CD4-positive, alpha-beta T cell (primary cell): Measurements from ENCODE around the gene LINGO1. TPM values are rescaled to one million over a fixed set of nuclear protein-coding genes. Genes with fewer than 3 reads are reported as not detected.

ENCODE experiments used
- ATAC-seq: fragments of 200-7000 bp; cut with Tn5 transposase; one replicate; pipeline ENCODE4 v1.10.0; 2022; ENCODE audit warnings: mild to moderate bottlenecking; ENCODE audit not compliant: poor library complexity
- CTCF ChIA-PET: fragments of 350-600 bp; sonication (Branson Sonifier 250); formaldehyde crosslinking; loops from one replicate; lab custom pipeline; 2021; ENCODE audit warnings: antibody characterized with exemption, inconsistent platforms; lab: Charles Lee
- POLR2A ChIA-PET: fragments of 350-600 bp; sonication (Branson Sonifier 250); formaldehyde crosslinking; loops from one replicate; lab custom pipeline; 2021; ENCODE audit warnings: antibody characterized with exemption, inconsistent platforms; lab: Charles Lee
- DNase-seq, 14 experiments: peaks; one replicate each; pipeline ENCODE4 v3.0.0-alpha.2; 2013 to 2020; ENCODE audit warnings: mixed read lengths in 2 of 14
- H3K27ac ChIP-seq, 2 donors: one replicate each; pipeline versions ENCODE4 v1.5.1 to v1.7.0; 2013; ENCODE audit warnings: low read length in 2 of 2, low read depth in 1 of 2, mild to moderate bottlenecking in 1 of 2
- H3K27me3 ChIP-seq, 2 experiments: 1 replicate in 1 of 2; 2 replicates in 1 of 2; pipeline versions ENCODE4 v1.6.1 to v1.7.0; 2013; ENCODE audit warnings: low read length in 2 of 2, control low read depth in 1 of 2, mild to moderate bottlenecking in 1 of 2, moderate library complexity in 1 of 2; ENCODE audit not compliant: insufficient read depth in 2 of 2, control insufficient read depth in 1 of 2
- H3K36me3 ChIP-seq: one replicate; pipeline ENCODE4 v1.6.1; 2013; ENCODE audit warnings: low read length, control low read depth; ENCODE audit not compliant: insufficient read depth
- H3K4me1 ChIP-seq: one replicate; pipeline ENCODE4 v1.6.1; 2013; ENCODE audit warnings: low read length, control low read depth; ENCODE audit not compliant: insufficient read depth
- H3K4me3 ChIP-seq: one replicate; pipeline ENCODE4 v1.5.1; 2013; ENCODE audit warnings: mild to moderate bottlenecking, low read length, moderate library complexity
- H3K9me3 ChIP-seq, 2 experiments: 1 replicate in 1 of 2; 2 replicates in 1 of 2; pipeline versions ENCODE4 v1.6.1 to v1.7.0; 2013; ENCODE audit warnings: low read length in 2 of 2, mild to moderate bottlenecking in 2 of 2, control low read depth in 1 of 2, moderate library complexity in 1 of 2; ENCODE audit not compliant: control insufficient read depth in 1 of 2, insufficient read depth in 1 of 2
- H3K27ac Mint-ChIP-seq: one replicate; pipeline ENCODE4 v1.8.0; 2020; ENCODE audit warnings: mixed read lengths
- H3K27me3 Mint-ChIP-seq: one replicate; pipeline ENCODE4 v1.8.0; 2021; ENCODE audit warnings: mixed read lengths
- H3K36me3 Mint-ChIP-seq: one replicate; pipeline ENCODE4 v1.8.0; 2021; ENCODE audit warnings: low read depth, mixed read lengths
- H3K4me1 Mint-ChIP-seq: one replicate; pipeline ENCODE4 v1.8.0; 2021; ENCODE audit warnings: low read depth, mixed read lengths
- H3K4me3 Mint-ChIP-seq: one replicate; pipeline ENCODE4 v1.8.0; 2020; ENCODE audit warnings: mild to moderate bottlenecking, mixed read lengths
- H3K9me3 Mint-ChIP-seq: one replicate; pipeline ENCODE4 v1.8.0; 2020; ENCODE audit warnings: mixed read lengths
- CTCF ChIP-seq: fragments of 200-600 bp; IDR thresholded peaks from one replicate; pipeline ENCODE4 v1.8.0; 2022; ENCODE audit warnings: antibody characterized with exemption, mild to moderate bottlenecking
- intact Hi-C, 2 experiments: fragments of 100-400 bp; cut with DNase I in 1 of 2; cut with micrococcal nuclease in 1 of 2; formaldehyde crosslinking; loops; one replicate each; pipeline versions ENCODE4 v1.15.1 to v1.9.0; 2023 to 2025; cut with DNase I, micrococcal nuclease
- total RNA-seq, 174 experiments: library from RNA in 2 of 174; stranded (reverse) in 2 of 174; gene quantifications; one replicate each; pipeline ENCODE4 v1.2.3 and lab custom pipeline; 2021 to 2026

Gene LINGO1
- total RNA-seq, 2 experiments from 2014 or later, result not detected

DNA sequence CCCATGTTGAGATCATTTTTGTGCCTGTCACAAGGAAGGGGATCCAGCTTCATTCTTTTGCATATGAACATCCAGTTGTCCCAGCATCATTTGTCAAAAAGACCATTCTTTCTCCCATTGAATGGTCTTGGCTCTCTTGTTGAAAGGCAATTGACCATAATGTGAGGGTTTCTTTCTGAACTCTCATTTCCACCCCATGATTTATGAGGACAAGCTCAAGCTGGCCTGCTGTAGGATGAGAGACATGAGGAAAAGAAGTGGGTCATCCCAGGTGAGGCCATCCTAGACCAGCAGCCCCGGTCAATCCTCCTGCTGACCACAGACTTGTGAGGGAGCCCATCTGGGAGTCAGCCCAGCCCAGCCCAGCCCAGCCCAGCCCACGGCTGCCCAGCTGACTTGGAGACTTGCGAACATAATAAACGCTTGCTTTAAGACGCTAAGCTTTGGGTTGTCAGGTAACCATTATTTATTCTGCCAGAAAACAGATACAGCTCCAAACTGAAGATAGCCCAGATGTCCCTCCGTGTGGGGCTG, 69.0 kb downstream of the LINGO1 start:
- DNase-seq, result no peak
- Histone ChIP-seq H3K36me3 (no peaks in the 10 kb centered on the region), H3K27me3 (no peaks in the 10 kb centered on the region), H3K27ac (no peak overlapping the region), H3K4me3 (no peak overlapping the region), H3K4me1 (no peaks in the 10 kb centered on the region), H3K9me3 (peaks cover 0 to 9% of the 10 kb centered on the region in 2 experiments)
- TF ChIP-seq CTCF, result no peak
- Mint-ChIP-seq H3K9me3 (no peaks in the 10 kb centered on the region), H3K27ac (no peak overlapping the region), H3K27me3 (peaks cover 21% of the 10 kb centered on the region), H3K4me1 (no peaks in the 10 kb centered on the region), H3K36me3 (no peaks in the 10 kb centered on the region), H3K4me3 (no peak overlapping the region)
- ATAC-seq, result no peak
- intact Hi-C loops, result no loop called here
- POLR2A ChIA-PET, result no interaction called here
- CTCF ChIA-PET, result no interaction called here

Other genes starting within 250 kb of the LINGO1 start
- 10 to 100 TPM in 1 of 2 experiments, 1 to 10 TPM in 1; 9.2 to 11.0 TPM for gene PEAK1, start 212.8 kb downstream of the LINGO1 start, total RNA-seq
- gene HMG20A, start 212.0 kb downstream of the LINGO1 start, total RNA-seq, result 10 to 100 TPM; 16.2 to 20.0 TPM